HG02970 (cell line): Measurements from ENCODE around the gene PNPLA4.

ENCODE experiments used
- ATAC-seq: cut with Tn5 transposase; IDR thresholded peaks from one replicate; pipeline ENCODE4 v1.9.1; 2021; ENCODE audit warnings: mild to moderate bottlenecking, moderate library complexity, moderate number of reproducible peaks; ENCODE audit not compliant: unreplicated experiment, low FRiP score

PNPLA4 gene

GRCh38 chrX:7876957-7877356 lies 50.3 kb downstream of the PNPLA4 start:
- ATAC-seq = no peak

- no peak for ATAC-seq
These were observed 55.2 kb downstream of the PNPLA4 start for GRCh38 chrX:7872042-7872441.

DNA sequence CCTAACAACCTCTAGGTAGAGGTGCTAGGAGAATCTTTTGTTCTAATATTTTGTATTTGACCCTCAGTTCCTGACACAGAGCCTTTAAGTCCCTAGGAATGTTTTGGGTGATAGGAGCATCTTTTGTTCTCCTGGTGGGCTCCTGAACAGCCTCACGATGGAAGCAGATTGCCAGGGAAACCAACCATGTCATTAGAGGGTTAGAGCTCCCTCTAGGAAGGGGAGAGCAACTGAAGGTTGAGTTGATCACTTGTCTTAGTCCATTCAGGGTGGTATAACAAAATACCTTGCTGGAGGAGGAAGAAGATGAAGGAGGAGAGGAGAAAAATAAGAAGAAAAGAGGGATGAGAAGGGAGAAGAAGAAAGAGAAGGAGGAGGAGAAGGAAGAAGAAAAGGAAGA lies 75.0 kb downstream of the PNPLA4 start:
- ATAC-seq = no peak
